CD4-positive, alpha-beta T cell treated with Interleukin-12 subunit alpha and Interleukin-12 subunit beta, for 1 hour (primary cell): ENCODE measurements around the gene UBE2N.
A peak's percentile ranks its signal among the peaks of the same experiment; 100 is the strongest.

Experiments used
- DNase-seq: peaks from one replicate; pipeline ENCODE4 v3.0.0-alpha.2; 2020

UBE2N gene, protein sequence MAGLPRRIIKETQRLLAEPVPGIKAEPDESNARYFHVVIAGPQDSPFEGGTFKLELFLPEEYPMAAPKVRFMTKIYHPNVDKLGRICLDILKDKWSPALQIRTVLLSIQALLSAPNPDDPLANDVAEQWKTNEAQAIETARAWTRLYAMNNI

GRCh38 chr12:93441617-93442410 lies at the start of gene UBE2N:
Gene UBE2N, minus strand, starts transcription at chr12:93441947. Its CDS starts 63 bp downstream, at chr12:93441884.
- peak; percentile 97 for DNase-seq

- DNase-seq = no peak
Measured at GRCh38 chr12:93484315-93484981, 42.7 kb upstream of the UBE2N start.

DNA sequence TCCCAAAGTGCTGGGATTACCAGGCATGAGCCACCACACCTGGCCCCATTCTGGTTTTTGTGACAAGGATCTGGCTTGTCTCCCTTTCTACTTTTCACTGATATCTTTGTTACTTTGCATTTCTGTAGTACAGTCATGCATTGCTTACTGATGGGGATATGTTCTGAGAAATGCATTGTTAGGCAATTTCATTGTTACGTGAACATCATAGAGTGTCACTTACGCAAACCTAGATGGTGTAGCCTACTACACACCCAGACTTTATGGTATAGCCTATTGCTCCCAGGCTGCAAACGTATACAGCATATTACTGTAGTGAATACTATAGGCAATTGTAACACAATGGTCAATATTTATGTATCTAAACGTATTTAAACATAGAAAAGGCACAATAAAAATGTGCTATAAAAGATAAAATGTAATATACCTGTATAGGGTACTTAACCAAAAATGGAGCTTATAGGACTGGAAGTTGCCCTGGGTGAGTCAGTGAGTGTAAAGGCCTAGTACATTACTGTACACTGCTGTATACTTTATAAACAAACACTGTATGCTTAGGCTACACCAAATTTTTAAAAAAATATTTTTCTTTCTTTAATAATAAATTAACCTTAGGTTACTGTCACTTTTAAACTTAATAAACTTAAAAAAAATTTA lies 41.5 kb upstream of the UBE2N start:
- no peak for DNase-seq

DNA sequence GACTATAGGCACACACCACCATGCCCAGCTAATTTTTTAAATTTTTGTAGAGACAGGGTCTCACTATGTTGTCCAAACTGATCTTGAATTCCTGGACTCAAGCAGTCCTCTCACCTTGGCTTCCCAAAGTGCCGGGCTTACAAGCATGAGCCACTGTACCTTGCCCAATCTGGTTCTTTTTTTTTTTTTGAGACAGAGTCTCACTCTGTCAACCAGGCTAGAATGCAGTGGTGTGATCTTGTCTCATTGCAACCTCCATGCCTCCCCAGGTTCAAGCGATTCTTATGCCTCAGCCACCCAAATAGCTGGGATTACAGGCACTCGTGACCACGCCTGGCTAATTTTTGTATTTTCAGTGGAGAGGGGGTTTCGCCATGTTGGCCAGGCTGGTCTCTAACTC lies 41.0 kb upstream of the UBE2N start:
- no peak for DNase-seq

DNA sequence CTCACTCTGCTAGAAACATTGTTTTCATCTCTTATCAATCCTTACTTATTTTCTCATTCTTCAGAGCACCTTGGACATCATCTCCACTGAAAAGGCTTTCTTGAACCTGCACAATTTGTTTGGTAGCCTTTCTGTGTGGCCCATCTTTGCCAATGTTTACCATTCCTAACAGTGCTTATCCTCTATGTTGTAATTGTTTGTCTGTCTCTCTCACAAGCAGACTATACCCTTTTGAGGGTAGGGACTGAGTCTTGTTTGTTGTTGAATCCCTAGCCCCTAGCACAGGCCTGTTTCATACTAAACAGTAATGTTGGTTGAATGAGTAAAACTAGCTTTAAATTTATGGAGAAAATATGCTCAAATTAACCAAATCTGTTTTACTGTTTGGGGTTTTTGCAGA lies 34.8 kb upstream of the UBE2N start:
- DNase-seq = no peak

DNA sequence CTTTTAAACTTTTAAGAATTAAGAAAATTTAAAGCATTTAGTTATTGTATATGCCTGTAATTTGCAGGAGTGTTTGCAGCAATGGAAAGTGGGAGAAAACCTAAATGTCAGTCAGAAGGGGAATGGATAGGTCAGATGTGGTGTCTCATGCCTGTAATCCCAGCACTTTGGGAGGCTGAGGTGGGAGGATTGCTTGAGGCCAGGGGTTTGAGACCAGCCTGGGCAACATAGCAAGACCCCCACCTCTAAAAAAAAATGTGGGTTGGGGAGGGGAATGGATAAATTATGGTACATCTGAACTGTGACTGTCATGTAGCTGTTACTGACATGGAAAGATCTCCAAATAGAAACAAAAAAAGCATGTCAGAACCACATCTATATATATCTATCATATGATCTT lies 27.6 kb upstream of the UBE2N start:
- DNase-seq = no peak

DNA sequence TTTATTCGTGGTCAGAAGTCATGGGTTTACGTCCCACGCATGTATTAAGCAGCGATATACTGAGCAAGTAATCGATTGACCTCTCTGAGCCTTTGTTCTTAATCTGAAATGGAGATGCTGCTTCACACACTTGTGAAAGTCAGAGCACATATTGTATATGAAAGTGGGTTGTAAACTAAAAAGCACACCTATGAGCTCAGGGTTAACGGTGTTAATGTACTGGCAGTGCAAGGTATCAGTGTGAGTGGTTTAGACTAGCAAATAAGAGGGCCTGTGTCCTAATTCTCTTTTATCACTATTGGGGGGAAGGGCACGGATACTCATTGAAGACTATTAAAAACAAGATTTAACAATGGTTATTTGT lies 26.2 kb upstream of the UBE2N start:
- no peak for DNase-seq

GRCh38 chr12:93467351-93468007 lies 25.7 kb upstream of the UBE2N start, which contains the start of gene MRPL42:
Gene MRPL42, plus strand, starts transcription at chr12:93467514. Its CDS starts 1,772 bp downstream, at chr12:93469286.
- peak; percentile 94 for DNase-seq

DNA sequence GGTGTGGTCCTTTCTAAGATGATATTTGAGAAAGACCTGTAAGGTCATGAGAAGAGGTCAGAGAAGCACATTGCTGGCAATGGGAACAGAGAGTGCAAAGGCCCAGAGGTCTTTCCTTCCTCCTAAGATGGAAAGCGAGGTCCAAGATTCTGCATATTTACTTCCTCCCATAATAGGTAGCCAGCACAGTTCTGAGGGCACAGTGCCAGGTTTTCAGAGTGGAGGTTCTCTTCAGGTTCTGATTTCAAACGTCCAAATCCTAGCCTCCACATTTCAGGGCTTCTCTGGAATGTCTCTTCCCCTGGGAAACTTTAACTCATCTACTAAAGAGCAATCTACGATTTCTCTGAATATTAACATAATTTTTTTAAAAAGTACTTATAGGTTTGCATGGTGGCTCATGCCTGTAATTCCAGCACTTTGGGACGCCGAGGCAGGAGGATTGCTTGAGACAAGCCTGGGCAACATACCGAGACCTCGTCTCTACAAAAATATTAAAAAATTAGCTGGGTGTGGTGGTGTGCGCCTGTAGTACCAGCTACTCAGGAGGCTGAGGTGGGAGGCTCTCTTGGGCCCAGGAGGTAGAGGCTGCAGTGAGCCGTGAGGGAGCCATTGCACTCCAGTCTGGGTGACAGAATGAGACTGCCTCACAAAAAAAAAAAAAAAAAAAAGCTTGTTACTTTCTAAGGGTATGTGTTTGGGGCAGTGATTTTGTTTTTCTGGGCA lies 25.0 kb upstream of the UBE2N start:
- no peak for DNase-seq

DNA sequence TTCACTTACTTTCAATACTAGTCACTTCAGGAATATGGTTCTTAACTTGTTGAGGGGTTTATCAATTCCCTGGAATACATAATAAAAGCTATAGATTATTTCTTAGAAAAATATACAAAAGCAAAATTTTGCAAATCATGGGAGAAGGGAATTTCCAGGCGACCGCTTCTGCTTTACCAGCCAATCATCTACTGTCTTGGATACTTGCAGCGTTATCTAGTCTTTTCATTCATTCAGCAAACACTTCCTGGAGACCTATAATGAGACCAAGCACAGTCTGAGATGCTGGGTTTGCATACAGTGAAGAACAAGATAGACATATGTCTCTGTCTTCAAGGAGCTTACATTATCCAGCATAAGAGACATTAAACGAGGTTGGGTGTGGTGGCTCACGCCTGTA lies 24.1 kb upstream of the UBE2N start:
- DNase-seq = no peak

DNA sequence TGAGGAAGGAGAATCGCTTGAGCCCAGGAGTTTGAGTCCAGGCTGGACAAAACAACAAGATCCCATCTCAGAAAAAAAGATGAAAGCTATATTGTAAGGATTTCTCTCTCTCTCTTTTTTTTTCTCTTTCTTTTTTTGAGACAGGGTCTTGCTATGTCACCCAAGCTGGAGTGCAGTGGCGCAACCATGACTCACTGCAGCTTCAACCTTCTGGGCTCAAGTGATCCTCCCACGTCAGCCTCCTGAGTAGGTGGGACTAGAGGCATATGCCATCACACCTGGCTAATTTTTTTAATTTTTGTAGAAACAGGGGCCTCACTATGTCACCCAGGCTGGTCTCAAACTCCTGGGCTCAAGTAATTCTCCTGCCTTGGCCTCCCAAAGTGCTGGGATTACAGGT lies 19.8 kb upstream of the UBE2N start:
- no peak for DNase-seq

- DNase-seq = no peak
Measured at GRCh38 chr12:93460902-93461301, 19.2 kb upstream of the UBE2N start.

DNA sequence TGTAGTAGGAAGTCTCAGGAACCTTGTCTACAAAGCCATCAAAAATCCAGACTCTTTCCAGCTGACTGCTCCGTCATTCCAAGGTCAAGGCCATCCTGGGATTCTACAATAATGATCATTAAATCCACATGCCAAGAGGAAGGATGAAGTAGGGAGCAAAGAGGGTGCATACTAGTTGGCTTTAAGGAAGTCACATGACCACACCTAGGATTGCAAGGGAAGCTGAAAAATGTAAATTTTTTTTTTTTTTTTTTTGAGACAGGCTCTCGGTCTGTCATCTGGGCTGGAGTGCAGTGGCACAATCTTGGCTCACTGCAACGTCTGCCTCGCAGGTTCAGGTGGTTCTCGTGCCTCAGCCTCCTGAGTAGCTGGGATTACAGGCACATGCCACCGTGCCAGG lies 18.3 kb upstream of the UBE2N start:
- no peak for DNase-seq

DNA sequence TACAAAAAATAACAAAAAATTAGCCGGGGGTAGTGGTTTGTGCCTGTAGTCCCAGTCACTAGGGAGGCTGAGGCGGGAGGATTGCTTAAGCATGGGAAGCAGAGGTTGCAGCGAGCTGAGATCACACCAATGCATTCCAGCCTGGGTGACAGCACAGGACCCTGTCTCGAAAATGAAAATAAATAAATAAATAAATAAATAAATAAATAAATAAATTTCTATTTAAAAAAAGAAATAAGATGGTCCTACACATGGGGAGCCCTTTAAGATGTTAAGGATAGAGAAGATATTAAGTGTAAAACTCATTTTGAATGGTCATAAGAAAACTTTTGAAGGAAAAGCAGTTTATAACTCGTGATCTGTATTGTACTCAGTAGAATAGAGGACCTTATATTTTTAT lies 17.4 kb upstream of the UBE2N start:
- DNase-seq = no peak

DNA sequence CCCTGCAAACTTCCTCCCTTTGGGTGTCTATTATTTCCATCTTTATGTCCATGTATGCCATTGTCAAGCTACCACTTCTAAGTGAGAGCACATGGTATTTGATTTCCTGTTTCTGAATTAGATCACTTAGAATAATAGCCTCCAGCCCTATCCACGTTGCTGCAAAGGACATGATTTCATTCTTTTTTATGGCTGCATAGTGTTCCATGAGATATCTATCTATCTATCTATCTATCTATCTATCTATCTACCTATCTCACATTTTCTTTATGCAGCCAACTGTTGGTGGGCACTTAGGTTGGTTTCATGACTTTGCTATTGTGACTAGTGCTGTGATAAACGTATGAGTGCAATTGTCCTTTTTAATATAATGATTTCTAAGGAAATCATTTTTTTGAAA lies 14.3 kb upstream of the UBE2N start:
- no peak for DNase-seq

DNA sequence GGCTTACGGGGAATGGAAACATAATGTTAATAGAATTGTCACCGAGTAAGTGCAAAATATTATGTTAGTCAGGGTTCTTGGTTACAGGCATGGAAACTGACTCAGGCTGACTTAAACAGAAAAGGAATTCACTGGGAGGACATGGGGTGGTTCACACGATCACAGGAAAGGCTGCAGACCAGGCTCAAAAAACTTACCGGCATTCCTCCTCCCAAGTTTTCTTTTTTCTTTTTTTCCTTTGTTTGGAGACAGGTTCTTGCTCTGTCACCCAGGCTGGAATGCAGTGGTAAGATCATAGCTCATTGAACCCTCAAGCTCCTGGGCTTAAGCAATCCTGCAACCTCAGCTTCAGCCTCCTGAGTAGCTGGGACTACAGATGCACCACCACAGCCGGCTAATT lies 11.9 kb upstream of the UBE2N start:
- no peak for DNase-seq

DNA sequence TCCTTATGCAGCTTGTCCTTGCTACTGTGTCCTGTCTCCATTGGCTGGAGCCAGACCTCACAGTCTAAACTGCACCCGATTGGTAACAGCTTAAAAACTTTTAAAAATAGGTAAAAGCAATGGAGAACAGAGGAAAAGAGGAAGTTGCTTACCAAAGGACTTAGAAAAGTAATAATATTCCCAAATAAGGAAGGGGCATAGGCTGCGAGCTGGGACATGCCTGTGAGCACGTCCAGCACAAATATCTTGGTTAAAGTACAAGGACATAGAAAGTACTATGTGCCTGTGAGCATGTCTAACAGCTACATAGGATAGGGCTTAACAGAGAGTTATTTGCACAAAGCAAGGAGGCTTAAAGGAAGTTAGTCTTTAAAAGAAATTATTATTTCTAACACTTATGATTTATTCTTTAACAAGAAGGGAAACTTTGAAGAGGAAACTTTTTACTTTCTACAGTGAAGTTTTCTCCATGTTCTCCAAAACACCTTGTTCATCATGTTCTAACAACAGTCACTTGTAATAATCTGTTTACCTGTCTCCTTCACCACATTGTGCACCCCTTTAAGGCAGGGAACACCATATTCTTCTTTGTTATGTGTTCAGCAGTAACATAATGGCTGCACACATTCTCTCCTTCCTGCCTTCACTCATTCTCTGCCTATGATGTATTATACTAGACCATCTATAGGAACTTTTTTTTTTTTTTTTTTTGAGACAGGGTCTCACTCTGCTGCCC lies 9.8 kb upstream of the UBE2N start:
- DNase-seq = no peak

DNA sequence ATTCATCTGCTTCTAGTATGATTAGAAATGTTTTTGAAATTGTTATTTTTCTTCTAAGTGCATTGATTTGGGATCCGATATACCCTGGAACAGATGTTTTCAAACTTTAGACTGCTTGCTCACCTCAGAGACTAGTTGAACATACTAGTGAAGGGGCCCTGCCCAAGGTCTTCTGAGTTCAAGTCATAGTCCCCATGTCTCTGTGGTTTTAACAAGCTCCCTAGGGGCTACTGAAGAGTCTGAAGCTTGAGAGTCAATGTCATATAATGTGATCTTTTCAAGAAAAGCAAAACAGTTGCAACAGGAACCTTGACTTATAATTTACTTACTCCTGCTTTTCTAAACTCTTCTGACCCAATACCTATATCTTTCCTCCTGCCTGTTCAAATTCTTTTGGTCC lies 7.5 kb upstream of the UBE2N start:
- no peak for DNase-seq

DNA sequence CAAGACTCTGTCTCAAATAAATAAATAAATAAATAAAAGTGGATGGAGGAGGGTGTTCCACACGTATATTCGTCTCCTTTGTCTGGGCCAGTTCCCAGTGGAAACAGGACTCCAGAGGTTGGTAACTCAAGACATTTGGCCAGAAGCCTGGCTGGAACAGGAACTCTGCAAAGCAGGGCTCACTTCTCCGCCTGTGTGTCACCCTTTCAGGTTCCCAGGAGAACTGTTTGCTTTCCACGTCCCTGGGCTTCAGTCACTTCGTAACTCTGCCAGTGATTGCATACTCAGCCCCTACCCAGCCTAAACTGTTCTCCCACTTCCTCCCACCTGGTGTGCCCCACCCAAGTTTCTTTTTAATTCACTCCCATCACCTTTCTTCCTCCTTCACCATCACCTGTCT lies 7.0 kb upstream of the UBE2N start:
- DNase-seq = no peak

DNA sequence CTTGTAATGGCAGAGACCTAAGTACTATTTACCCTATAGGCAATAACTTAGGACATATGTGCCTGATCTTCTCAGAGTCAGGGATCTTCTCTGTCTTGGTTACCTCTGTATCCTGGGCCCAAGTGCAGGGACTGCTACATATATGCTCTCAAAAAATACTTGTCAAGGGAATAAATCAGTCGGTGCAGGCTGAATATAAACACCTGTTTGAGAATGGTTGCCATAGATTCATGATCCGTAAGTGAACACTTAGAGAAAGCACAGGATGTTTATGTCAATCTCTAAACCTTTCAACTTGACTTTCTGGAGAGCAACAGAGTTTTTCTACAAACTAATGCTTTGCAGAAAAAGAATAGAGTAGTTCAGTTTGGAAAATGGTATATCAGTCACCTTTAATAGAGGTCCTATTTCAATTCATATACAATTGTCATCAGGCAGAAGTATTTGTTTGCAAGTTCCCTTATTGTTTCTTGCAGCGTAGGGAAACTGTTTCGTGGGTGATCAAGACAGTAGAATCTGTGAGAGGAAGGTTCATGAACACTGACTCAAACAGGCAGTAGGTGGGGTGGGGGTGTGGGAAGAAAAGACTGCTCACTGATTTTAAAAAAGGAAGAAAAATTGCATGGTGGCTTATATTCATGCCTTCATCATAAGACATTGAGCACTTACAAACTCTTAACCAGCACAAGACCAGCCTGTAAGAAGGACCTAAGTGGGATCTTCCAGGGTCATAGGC lies 6.0 kb upstream of the UBE2N start:
- no peak for DNase-seq

- DNase-seq = no peak
Measured at GRCh38 chr12:93443576-93443975, 1.8 kb upstream of the UBE2N start.
